Esophagus squamous epithelium (tissue), 5 donors: ENCODE measurements around the gene PSMC3IP. TPM values are rescaled to one million over a fixed set of nuclear protein-coding genes. Genes with fewer than 3 reads are reported as not detected.

Source experiments
- DNase-seq: peaks from one replicate; lab custom pipeline; 2025; lab: John Stamatoyannopoulos, UW
- H3K27ac ChIP-seq, 4 donors: fragments of 200-600 bp; sonication (generic); one replicate each; pipeline ENCODE4 v1.5.1; 2016 to 2019; ENCODE audit warnings: mild to moderate bottlenecking in 1 of 4
- H3K27me3 ChIP-seq, 4 donors: fragments of 200-600 bp; sonication (generic); 1 replicate in 3 of 4; 2 replicates in 1 of 4; pipeline versions ENCODE4 v1.5.1 to v1.6.0; 2017 to 2021; ENCODE audit warnings: antibody characterized with exemption in 1 of 4
- H3K36me3 ChIP-seq, 3 donors: fragments of 200-600 bp; sonication (generic); one replicate each; pipeline ENCODE4 v1.5.1; 2016 to 2019
- H3K4me1 ChIP-seq, 3 donors: fragments of 200-600 bp; sonication (generic); one replicate each; pipeline ENCODE4 v1.5.1; 2017 to 2019
- H3K4me3 ChIP-seq, 4 donors: fragments of 200-600 bp; sonication (generic); 1 replicate in 3 of 4; 2 replicates in 1 of 4; pipeline ENCODE4 v1.5.1; 2016 to 2019; ENCODE audit warnings: mild to moderate bottlenecking in 2 of 4, moderate library complexity in 1 of 4
- H3K9me3 ChIP-seq, 3 donors: fragments of 200-600 bp; sonication (generic); one replicate each; pipeline ENCODE4 v1.5.1; 2016 to 2019
- CTCF ChIP-seq, 6 experiments: fragments of 450-650 bp in 4 of 6; fragments of 200-600 bp in 2 of 6; sonication (generic) in 2 of 6; IDR thresholded peaks; one replicate each; pipeline ENCODE4 v1.5.1; 2016 to 2019; ENCODE audit warnings: antibody characterized with exemption in 6 of 6, mild to moderate bottlenecking in 4 of 6, moderate library complexity in 4 of 6
- POLR2A ChIP-seq, 4 donors: fragments of 450-650 bp; IDR thresholded peaks; one replicate each; pipeline ENCODE4 v1.6.1; 2017; ENCODE audit warnings: antibody characterized with exemption in 4 of 4, mild to moderate bottlenecking in 4 of 4, moderate library complexity in 3 of 4
- WGBS, 2 donors: methylation state at CpG; one replicate each; pipeline ENCODE4 v1.1.5; 2018; 5-methylcytosine and 5-hydroxymethylcytosine counted together
- intact Hi-C: fragments of 100-400 bp; cut with DNase I; formaldehyde crosslinking; loops from one replicate; pipeline ENCODE4 v1.15.0; 2022
- total RNA-seq, 4 donors: library from RNA; depleted of rRNA; stranded (reverse); fragments of >200 nt; gene quantifications; one replicate each; pipeline ENCODE4 v1.1.0, GENCODE V29; 2016
- donor health status: DM: yes; HTN: yes; CAD: no.

The PSMC3IP gene
- total RNA-seq, 4 donors from 2014 or later = 0.61 to 4.8 (median 2.8) TPM

- H3K36me3 ChIP-seq = peaks cover under 1 to 30% (median 13%) of the 10 kb centered on the region in 3 donors
- H3K4me1 ChIP-seq = peaks cover 15 to 61% (median 32%) of the 10 kb centered on the region in 3 donors
- H3K4me3 ChIP-seq = peak within 1 kb of the TSS; percentile 72 to 93 (median 84)
- H3K27me3 ChIP-seq = no peaks in the 10 kb centered on the region
- H3K27ac ChIP-seq = peak within 1 kb of the TSS; percentile 91 to 97 (median 94)
- TF ChIP-seq CTCF (IDR thresholded peaks at IDR 0.05) = peak in 5 of 6 experiments; percentile 17 to 58 (median 43)
- TF ChIP-seq POLR2A (IDR thresholded peaks at IDR 0.05) = peak in 3 of 4 donors; percentile 66 to 90 (median 85)
- 0% methylated on average over 6 to 13 of the region's 66 CpGs for WGBS, 2 donors
- intact Hi-C loops = no loop called here
- DNase-seq = peak; percentile 88
- no peaks in the 10 kb centered on the region for H3K9me3 ChIP-seq
These were observed 31.8 kb upstream of the PSMC3IP start, which contains the start of the genes RETREG3 and TUBG1 for GRCh38 chr17:42609182-42609813. RETREG3 (minus strand) TSS chr17:42609374; CDS start chr17:42609324, 50 bp downstream. TUBG1 (plus strand) TSS chr17:42609683; CDS start chr17:42609738, 55 bp downstream.

GRCh38 chr17:42608305-42609181, 31.0 kb upstream of the PSMC3IP start:
- peaks cover 0 to 27% (median 6%) of the 10 kb centered on the region in 3 donors for H3K36me3 ChIP-seq
- peak; percentile 64 for DNase-seq
- 0 to 1% methylated on average over 24 to 28 of the region's 30 CpGs for WGBS, 2 donors
- peak overlapping the region; percentile 91 to 97 (median 94) for H3K27ac ChIP-seq
- no peak for TF ChIP-seq POLR2A (IDR thresholded peaks at IDR 0.05)
- no peak for TF ChIP-seq CTCF (IDR thresholded peaks at IDR 0.05)
- peak overlapping the region; percentile 72 to 93 (median 84) for H3K4me3 ChIP-seq
- intact Hi-C loops = no loop called here
- H3K9me3 ChIP-seq = no peaks in the 10 kb centered on the region
- no peaks in the 10 kb centered on the region for H3K27me3 ChIP-seq
- peaks cover 15 to 64% (median 32%) of the 10 kb centered on the region in 3 donors for H3K4me1 ChIP-seq

- Histone ChIP-seq H3K4me1 (peaks cover 15 to 64% (median 32%) of the 10 kb centered on the region in 3 donors), H3K27me3 (no peaks in the 10 kb centered on the region), H3K27ac (peak overlapping the region in 1 of 4 donors; percentile 97), H3K9me3 (no peaks in the 10 kb centered on the region), H3K4me3 (peak overlapping the region in 3 of 4 donors; percentile 72 to 90 (median 78)), H3K36me3 (peaks cover 0 to 23% (median 2%) of the 10 kb centered on the region in 3 donors)
- WGBS, 2 donors = 28 to 31% methylated on average over 3 of the region's 3 CpGs
- DNase-seq = no peak
- TF ChIP-seq CTCF (IDR thresholded peaks at IDR 0.05) (no peak), POLR2A (IDR thresholded peaks at IDR 0.05) (no peak)
- intact Hi-C loops = no loop called here
These were observed 30.2 kb upstream of the PSMC3IP start for GRCh38 chr17:42607769-42608168.

- WGBS, 2 donors = 86 to 92% methylated on average over 7 of the region's 7 CpGs
- Histone ChIP-seq H3K9me3 (no peaks in the 10 kb centered on the region), H3K27me3 (no peaks in the 10 kb centered on the region), H3K4me3 (no peak overlapping the region), H3K36me3 (peaks cover 0 to 22% (median 3%) of the 10 kb centered on the region in 3 donors), H3K4me1 (peaks cover 18 to 54% (median 24%) of the 10 kb centered on the region in 3 donors), H3K27ac (no peak overlapping the region)
- TF ChIP-seq POLR2A (IDR thresholded peaks at IDR 0.05) (no peak), CTCF (IDR thresholded peaks at IDR 0.05) (no peak)
- intact Hi-C loops = no loop called here
- DNase-seq = no peak
These were observed 25.8 kb upstream of the PSMC3IP start for GRCh38 chr17:42603318-42603717.
